ENCODE measurements around the gene GTF3C5.

The GTF3C5 gene

DNA sequence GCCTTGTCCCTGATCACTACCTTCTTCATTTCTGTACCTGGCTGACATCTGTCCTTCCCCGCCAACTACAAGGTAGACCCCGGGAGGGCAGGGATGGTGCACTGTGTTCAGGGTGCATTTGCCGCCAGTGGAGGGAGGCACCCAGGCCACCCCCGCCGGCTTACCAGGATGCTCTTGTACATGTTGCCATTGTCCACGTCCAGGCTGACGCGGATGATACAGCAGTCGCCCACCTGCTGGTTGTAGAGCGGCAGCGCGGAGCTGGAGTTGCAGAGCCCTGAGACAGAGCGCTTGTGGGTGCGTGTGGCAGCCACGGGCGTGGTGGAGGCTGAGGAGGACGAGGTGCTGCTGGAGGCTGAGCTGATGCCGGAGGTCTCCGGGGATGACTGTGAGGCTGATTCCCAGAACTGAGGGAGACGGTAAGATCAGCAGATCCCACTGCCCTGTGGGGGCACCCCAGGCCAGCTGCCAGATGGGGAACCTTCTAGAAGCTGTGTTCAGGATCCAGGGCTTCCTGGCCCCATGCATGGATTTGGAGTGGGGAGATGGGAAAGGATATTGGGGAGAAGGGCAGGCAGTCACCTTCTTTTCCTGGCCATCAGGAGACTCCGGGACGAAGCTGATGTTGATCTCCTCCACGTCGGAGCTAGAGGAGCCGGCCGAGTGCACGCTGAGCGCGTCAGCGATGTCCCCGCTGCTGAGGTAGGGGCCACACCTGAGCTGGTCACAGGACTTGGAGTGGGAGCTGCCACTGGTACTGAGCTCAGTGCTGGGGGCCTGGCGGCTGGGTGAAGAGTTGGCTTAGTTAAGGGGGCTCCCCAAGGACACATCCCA, 70.8 kb downstream of the GTF3C5 start:
- H3K27me3 ChIP-seq (ENCODE audit: control insufficient read depth in 3 of 3, insufficient read depth in 3 of 3, low read depth in 1 of 3, low read length in 3 of 3), result no peaks in the 10 kb centered on the region
- WGBS, 2 donors (ENCODE audit: extremely low coverage in 2 of 2, insufficient read length in 2 of 2, insufficient replicate concordance in 1 of 2), result no CpG with 5 or more reads among the region's 32 CpGs
- H3K79me1 ChIP-seq (ENCODE audit: low read depth, low read length), result peaks cover 5% of the 10 kb centered on the region
- H3K4me1 ChIP-seq (ENCODE audit: control insufficient read depth in 2 of 2, insufficient read depth in 1 of 2, low read depth in 1 of 2, low read length in 2 of 2), result no peaks in the 10 kb centered on the region
- DNase-seq (ENCODE audit: low spot score), result no peak
- H2BK120ac ChIP-seq (ENCODE audit: low read depth, low read length), result no peak overlapping the region
- no peak overlapping the region for H2AK5ac ChIP-seq (ENCODE audit: low read depth, low read length)
- no peak overlapping the region for H4K8ac ChIP-seq (ENCODE audit: low read depth, low read length)
- peaks cover 75 to 97% of the 10 kb centered on the region in 2 donors for H3K36me3 ChIP-seq (replicated peaks in 1 of 2; ENCODE audit: control insufficient read depth in 2 of 2, insufficient read depth in 2 of 2, low read length in 2 of 2)
- peaks cover 18 to 20% of the 10 kb centered on the region in 2 donors for H3K9me3 ChIP-seq (replicated peaks in 1 of 2; ENCODE audit: control insufficient read depth in 2 of 2, insufficient read depth in 1 of 2, low read depth in 1 of 2, low read length in 2 of 2)
- no peak overlapping the region for H3K4me3 ChIP-seq (ENCODE audit: low read length in 2 of 2)
- no peak overlapping the region for H3K4ac ChIP-seq (ENCODE audit: low read length)
- peak overlapping the region; percentile 5 for H3K14ac ChIP-seq (ENCODE audit: low read length)
- H4K91ac ChIP-seq (ENCODE audit: low read depth, low read length, poor library complexity), result no peak overlapping the region
- H2BK15ac ChIP-seq (ENCODE audit: low read length), result no peak overlapping the region
- no peak overlapping the region for H3K27ac ChIP-seq (replicated peaks; ENCODE audit: low read length)
- no peak overlapping the region for H3K9ac ChIP-seq (ENCODE audit: low read depth, low read length, poor library complexity)
- H3K4me2 ChIP-seq (ENCODE audit: insufficient read depth, low read length, poor library complexity, severe bottlenecking), result no peak overlapping the region
- H2BK12ac ChIP-seq (ENCODE audit: low read length), result no peak overlapping the region
- H3K23ac ChIP-seq (ENCODE audit: low read depth, low read length, poor library complexity), result no peak overlapping the region
- H2AFZ ChIP-seq (ENCODE audit: low read length), result no peak overlapping the region
- H2BK5ac ChIP-seq (ENCODE audit: low read length), result peak overlapping the region; percentile 69
- H3K18ac ChIP-seq (ENCODE audit: low read length), result no peak overlapping the region

DNA sequence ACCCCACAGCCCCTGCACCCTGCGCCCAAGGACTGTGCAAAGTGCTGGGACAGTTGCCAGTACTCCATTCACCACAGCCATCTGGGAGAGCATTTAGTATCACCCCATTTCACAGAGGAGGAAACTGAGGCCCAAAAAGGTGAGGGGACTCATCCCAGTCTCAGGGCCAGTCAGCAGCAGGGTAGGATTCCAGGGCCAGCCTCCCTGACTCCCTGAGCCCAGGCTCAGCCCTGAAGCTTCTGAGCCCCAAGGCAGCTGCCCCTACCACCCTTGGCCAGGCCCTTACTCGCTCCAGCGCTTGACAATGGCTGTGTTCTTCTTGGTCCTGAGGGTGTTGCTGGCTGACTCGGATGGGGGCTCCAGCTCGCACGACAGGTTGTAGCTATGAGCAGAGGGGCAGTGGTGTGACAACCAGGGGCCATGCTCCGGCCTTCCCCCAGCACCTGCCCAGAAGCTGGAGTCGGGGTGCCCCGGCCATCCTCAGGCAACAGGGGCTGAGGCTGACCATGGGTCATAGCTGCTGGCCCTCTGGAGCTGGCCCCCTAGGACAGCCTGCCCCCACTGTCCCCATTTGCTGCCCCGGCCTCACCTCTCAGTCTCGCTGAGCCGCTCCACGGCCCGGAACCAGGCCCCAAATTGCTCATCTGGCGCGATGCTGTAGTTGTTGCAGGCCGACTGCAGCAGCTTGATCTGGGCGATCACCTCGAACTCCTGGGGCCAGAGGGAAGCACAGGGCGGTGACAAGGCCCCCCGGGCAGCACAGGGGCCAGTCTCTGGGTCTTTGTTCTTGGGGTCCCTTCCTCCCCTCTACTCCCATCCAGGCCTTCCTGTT, 71.6 kb downstream of the GTF3C5 start:
- no peaks in the 10 kb centered on the region for H3K27me3 ChIP-seq (ENCODE audit: control insufficient read depth in 3 of 3, insufficient read depth in 3 of 3, low read depth in 1 of 3, low read length in 3 of 3)
- WGBS, 2 donors (ENCODE audit: extremely low coverage in 2 of 2, insufficient read length in 2 of 2, insufficient replicate concordance in 1 of 2), result no CpG with 5 or more reads among the region's 21 CpGs

GRCh38 chr9:133103183-133103986, 72.6 kb downstream of the GTF3C5 start:
- Histone ChIP-seq H3K4ac (ENCODE audit: low read length) (no peak overlapping the region), H3K18ac (ENCODE audit: low read length) (no peak overlapping the region), H2BK5ac (ENCODE audit: low read length) (no peak overlapping the region), H3K23ac (ENCODE audit: low read depth, low read length, poor library complexity) (no peak overlapping the region), H3K4me1 (ENCODE audit: control insufficient read depth in 2 of 2, insufficient read depth in 1 of 2, low read depth in 1 of 2, low read length in 2 of 2) (no peaks in the 10 kb centered on the region), H2AK5ac (ENCODE audit: low read depth, low read length) (no peak overlapping the region), H3K27ac (replicated peaks; ENCODE audit: low read length) (no peak overlapping the region), H3K14ac (ENCODE audit: low read length) (no peak overlapping the region), H4K8ac (ENCODE audit: low read depth, low read length) (no peak overlapping the region), H4K91ac (ENCODE audit: low read depth, low read length, poor library complexity) (no peak overlapping the region), H3K9me3 (replicated peaks in 1 of 2; ENCODE audit: control insufficient read depth in 2 of 2, insufficient read depth in 1 of 2, low read depth in 1 of 2, low read length in 2 of 2) (peaks cover 2 to 9% of the 10 kb centered on the region in 2 donors), H2BK120ac (ENCODE audit: low read depth, low read length) (no peak overlapping the region), H3K27me3 (ENCODE audit: control insufficient read depth in 3 of 3, insufficient read depth in 3 of 3, low read depth in 1 of 3, low read length in 3 of 3) (no peaks in the 10 kb centered on the region), H3K4me3 (ENCODE audit: low read length in 2 of 2) (peak overlapping the region in 1 of 2 donors; percentile 13), H3K36me3 (replicated peaks in 1 of 2; ENCODE audit: control insufficient read depth in 2 of 2, insufficient read depth in 2 of 2, low read length in 2 of 2) (peaks cover 76 to 97% of the 10 kb centered on the region in 2 donors), H2AFZ (ENCODE audit: low read length) (no peak overlapping the region), H3K79me1 (ENCODE audit: low read depth, low read length) (peaks cover 4% of the 10 kb centered on the region), H2BK12ac (ENCODE audit: low read length) (no peak overlapping the region), H3K9ac (ENCODE audit: low read depth, low read length, poor library complexity) (no peak overlapping the region), H2BK15ac (ENCODE audit: low read length) (no peak overlapping the region), H3K4me2 (ENCODE audit: insufficient read depth, low read length, poor library complexity, severe bottlenecking) (no peak overlapping the region)
- DNase-seq (ENCODE audit: low spot score), result peak; percentile 62
- no CpG with 5 or more reads among the region's 14 CpGs for WGBS, 2 donors (ENCODE audit: extremely low coverage in 2 of 2, insufficient read length in 2 of 2, insufficient replicate concordance in 1 of 2)

More for the DNA sequence above, 71.6 kb downstream of the GTF3C5 start:
- Histone ChIP-seq H3K9me3 (replicated peaks in 1 of 2; ENCODE audit: control insufficient read depth in 2 of 2, insufficient read depth in 1 of 2, low read depth in 1 of 2, low read length in 2 of 2) (peaks cover 12 to 14% of the 10 kb centered on the region in 2 donors), H3K4me2 (ENCODE audit: insufficient read depth, low read length, poor library complexity, severe bottlenecking) (no peak overlapping the region), H2BK15ac (ENCODE audit: low read length) (no peak overlapping the region), H3K9ac (ENCODE audit: low read depth, low read length, poor library complexity) (no peak overlapping the region), H3K4me1 (ENCODE audit: control insufficient read depth in 2 of 2, insufficient read depth in 1 of 2, low read depth in 1 of 2, low read length in 2 of 2) (no peaks in the 10 kb centered on the region), H2AK5ac (ENCODE audit: low read depth, low read length) (peak overlapping the region; percentile 59), H2BK120ac (ENCODE audit: low read depth, low read length) (no peak overlapping the region), H3K4ac (ENCODE audit: low read length) (no peak overlapping the region), H3K14ac (ENCODE audit: low read length) (no peak overlapping the region), H3K23ac (ENCODE audit: low read depth, low read length, poor library complexity) (no peak overlapping the region), H3K79me1 (ENCODE audit: low read depth, low read length) (peaks cover 5% of the 10 kb centered on the region), H3K18ac (ENCODE audit: low read length) (no peak overlapping the region), H2BK5ac (ENCODE audit: low read length) (peak overlapping the region; percentile 69), H3K4me3 (ENCODE audit: low read length in 2 of 2) (peak overlapping the region in 1 of 2 donors; percentile 2), H4K91ac (ENCODE audit: low read depth, low read length, poor library complexity) (no peak overlapping the region), H2AFZ (ENCODE audit: low read length) (no peak overlapping the region), H3K27ac (replicated peaks; ENCODE audit: low read length) (no peak overlapping the region), H4K8ac (ENCODE audit: low read depth, low read length) (no peak overlapping the region), H3K36me3 (replicated peaks in 1 of 2; ENCODE audit: control insufficient read depth in 2 of 2, insufficient read depth in 2 of 2, low read length in 2 of 2) (peaks cover 75 to 97% of the 10 kb centered on the region in 2 donors), H2BK12ac (ENCODE audit: low read length) (peak overlapping the region; percentile 51)
- DNase-seq (ENCODE audit: low spot score), result no peak

Data from neuronal stem cell (in vitro differentiated cells).